Measurements from ENCODE around the gene LZIC. TPM values are rescaled to one million over a fixed set of nuclear protein-coding genes. Genes with fewer than 3 reads are reported as not detected.

LZIC gene
- total and polyA plus RNA-seq, 9 of the 15 experiments (the other 6 are each of a cell fraction or from before 2014, with no cell fraction given) = 32.9 to 109 (median 61.7) TPM

- TF ChIP-seq FOXA1 (IDR thresholded peaks at IDR 0.05; ENCODE audit: borderline replicate concordance) (no peak), HMG20B (CRISPR knock-in tag; IDR thresholded peaks at IDR 0.05) (no peak), POLR2H (tag; IDR thresholded peaks at IDR 0.05; ENCODE audit: low read depth) (no peak), LCOR (CRISPR knock-in tag; IDR thresholded peaks at IDR 0.05) (no peak), SRSF1 (IDR thresholded peaks at IDR 0.05; ENCODE audit: low read depth, low read length) (no peak), CTCF (IDR thresholded peaks at IDR 0.05 in 2 of 3, conservative IDR thresholded peaks at IDR 0.05 in 1 of 3; ENCODE audit: insufficient read depth in 2 of 3, low read depth in 1 of 3, low read length in 3 of 3) (no peak), GTF2A2 (tag; IDR thresholded peaks at IDR 0.05) (no peak), CREM (IDR thresholded peaks at IDR 0.05; ENCODE audit: low read depth) (no peak), THRB (CRISPR knock-in tag; conservative IDR thresholded peaks at IDR 0.05) (no peak), CBFA2T2 (conservative IDR thresholded peaks at IDR 0.05) (no peak), SNRNP70 (optimal IDR thresholded peaks at IDR 0.05; ENCODE audit: low read depth, low read length) (no peak), RAD21 (CRISPR knock-in tag; conservative IDR thresholded peaks at IDR 0.05 in 1 of 2, IDR thresholded peaks at IDR 0.05 in 1 of 2) (no peak), PBX2 (CRISPR knock-in tag; IDR thresholded peaks at IDR 0.05; ENCODE audit: low read depth) (no peak), PBX2 (tag; conservative IDR thresholded peaks at IDR 0.05; ENCODE audit: low read depth) (peak; percentile 57)
Observed at GRCh38 chr1:9900142-9901043, 42.8 kb downstream of the LZIC start (continued).

Data from K562 (cell line).